Measurements from ENCODE around the gene SNRPA. TPM values are rescaled to one million over a fixed set of nuclear protein-coding genes. Genes with fewer than 3 reads are reported as not detected.

SNRPA gene
- total RNA-seq, 1 donor from 2014 or later, result 112 TPM

GRCh38 chr19:40740747-40741146 is 10.3 kb upstream of the SNRPA start:
- peak overlapping the region; percentile 83 for H3K27ac Mint-ChIP-seq
- Histone ChIP-seq H3K27me3 (no peaks in the 10 kb centered on the region), H3F3A (ENCODE audit: low read depth) (peaks cover 4% of the 10 kb centered on the region), H3K36me3 (no peaks in the 10 kb centered on the region), H3K27ac (peak overlapping the region; percentile 37), H3K9ac (no peak overlapping the region), H3K79me2 (ENCODE audit: low read depth) (no peaks in the 10 kb centered on the region), H2AFZ (replicated peaks) (no peak overlapping the region), H3K9me3 (ENCODE audit: low read depth) (no peaks in the 10 kb centered on the region), H4K20me1 (ENCODE audit: low read depth) (no peaks in the 10 kb centered on the region), H3K4me3 (no peak overlapping the region), H3K4me1 (no peaks in the 10 kb centered on the region), H3K4me2 (no peak overlapping the region)
- H3K36me3 Mint-ChIP-seq, result peaks cover 6% of the 10 kb centered on the region
- no peaks in the 10 kb centered on the region for H3K9me3 Mint-ChIP-seq
- H3K4me3 Mint-ChIP-seq, result no peak overlapping the region
- TF ChIP-seq CTCF (IDR thresholded peaks at IDR 0.05), result no peak
- no peak for TF ChIP-seq EZH2 (IDR thresholded peaks at IDR 0.05)
- TF ChIP-seq EZH2phosphoT487 (IDR thresholded peaks at IDR 0.05), result no peak
- H3K4me1 Mint-ChIP-seq, result peaks cover 3% of the 10 kb centered on the region
- H3K27me3 Mint-ChIP-seq (ENCODE audit: insufficient read depth, low read depth), result peaks cover 4% of the 10 kb centered on the region
- no peak for DNase-seq (ENCODE audit: low spot score)

DNA sequence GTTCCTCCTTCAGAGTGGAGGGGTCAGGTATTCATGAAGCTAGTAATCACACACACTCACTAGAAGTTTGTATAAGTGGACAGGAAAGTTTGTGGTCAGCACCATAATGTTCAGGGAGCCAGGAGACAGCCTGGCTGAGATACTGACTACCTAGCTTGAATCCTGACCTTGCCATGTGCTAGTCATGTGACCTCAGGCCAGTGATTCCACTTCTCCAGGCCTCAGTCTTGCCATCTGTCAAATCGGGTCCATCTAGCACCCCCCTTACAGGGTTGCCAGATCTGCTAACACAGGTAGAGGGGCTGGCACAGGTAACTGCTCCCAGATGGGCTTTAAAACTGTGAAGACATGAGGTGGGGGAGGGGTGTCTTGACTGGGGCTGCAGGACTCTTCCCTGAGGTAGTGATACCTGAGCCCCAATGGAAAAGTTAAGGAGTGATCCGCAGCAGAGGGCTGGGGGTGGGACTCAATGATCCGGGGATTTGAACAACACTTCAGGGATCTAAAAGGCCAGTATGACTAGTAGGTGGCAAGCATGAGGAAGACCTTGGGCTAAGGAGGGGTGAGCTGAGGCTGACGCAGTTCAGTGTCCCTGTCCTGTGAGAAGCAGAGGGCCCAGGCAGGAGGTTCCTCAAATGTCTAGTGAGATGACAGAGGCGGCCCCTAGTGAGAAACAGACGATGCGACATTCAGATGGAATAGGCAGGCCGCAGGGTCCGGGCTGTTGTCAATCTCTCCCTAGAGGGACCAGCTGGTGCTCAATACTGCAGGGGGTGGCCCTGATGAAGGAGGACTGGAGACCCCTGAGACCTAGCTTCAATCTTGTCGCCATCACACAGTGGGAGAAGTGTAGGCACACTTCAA is 9.2 kb upstream of the SNRPA start:
- no peak overlapping the region for H3K4me3 ChIP-seq
- Mint-ChIP-seq H3K4me3 (peak overlapping the region; percentile 48), H3K27ac (no peak overlapping the region), H3K9me3 (no peaks in the 10 kb centered on the region), H3K4me1 (peaks cover 3% of the 10 kb centered on the region), H3K27me3 (ENCODE audit: insufficient read depth, low read depth) (peaks cover 4% of the 10 kb centered on the region), H3K36me3 (peaks cover 6% of the 10 kb centered on the region)
- TF ChIP-seq EZH2phosphoT487 (IDR thresholded peaks at IDR 0.05) (no peak), EZH2 (IDR thresholded peaks at IDR 0.05) (no peak), CTCF (IDR thresholded peaks at IDR 0.05) (no peak)
- no peak overlapping the region for H3K4me2 ChIP-seq
- no peak overlapping the region for H2AFZ ChIP-seq (replicated peaks)
- no peaks in the 10 kb centered on the region for H3K79me2 ChIP-seq (ENCODE audit: low read depth)
- H3K27me3 ChIP-seq, result no peaks in the 10 kb centered on the region
- peaks cover 4% of the 10 kb centered on the region for H3F3A ChIP-seq (ENCODE audit: low read depth)
- no peaks in the 10 kb centered on the region for H3K36me3 ChIP-seq
- no peak for DNase-seq (ENCODE audit: low spot score)
- H3K9me3 ChIP-seq (ENCODE audit: low read depth), result no peaks in the 10 kb centered on the region
- no peaks in the 10 kb centered on the region for H3K4me1 ChIP-seq
- H4K20me1 ChIP-seq (ENCODE audit: low read depth), result no peaks in the 10 kb centered on the region
- H3K9ac ChIP-seq, result no peak overlapping the region
- H3K27ac ChIP-seq, result no peak overlapping the region

- Histone ChIP-seq H3K4me1 (no peaks in the 10 kb centered on the region), H3K9me3 (ENCODE audit: low read depth) (no peaks in the 10 kb centered on the region), H2AFZ (replicated peaks) (no peak overlapping the region), H3K27me3 (no peaks in the 10 kb centered on the region), H3F3A (ENCODE audit: low read depth) (peaks cover 4% of the 10 kb centered on the region), H3K4me2 (no peak overlapping the region), H3K79me2 (ENCODE audit: low read depth) (no peaks in the 10 kb centered on the region), H3K9ac (no peak overlapping the region), H4K20me1 (ENCODE audit: low read depth) (no peaks in the 10 kb centered on the region), H3K27ac (no peak overlapping the region), H3K4me3 (no peak overlapping the region), H3K36me3 (no peaks in the 10 kb centered on the region)
- Mint-ChIP-seq H3K9me3 (no peaks in the 10 kb centered on the region), H3K27ac (no peak overlapping the region), H3K27me3 (ENCODE audit: insufficient read depth, low read depth) (peaks cover 4% of the 10 kb centered on the region), H3K4me1 (peaks cover 3% of the 10 kb centered on the region), H3K36me3 (peaks cover 5% of the 10 kb centered on the region), H3K4me3 (no peak overlapping the region)
- TF ChIP-seq EZH2 (IDR thresholded peaks at IDR 0.05) (no peak), EZH2phosphoT487 (IDR thresholded peaks at IDR 0.05) (no peak), CTCF (IDR thresholded peaks at IDR 0.05) (no peak)
- no peak for DNase-seq (ENCODE audit: low spot score)
These were observed 8.5 kb upstream of the SNRPA start for GRCh38 chr19:40742477-40742876.
